ENCODE data around the gene CFAP20.
"Not testable (repeated sequence)": the region's sequence is repeated elsewhere in the genome, so short reads cannot be mapped to it uniquely, and the experiment has no call there.

Gene CFAP20

DNA sequence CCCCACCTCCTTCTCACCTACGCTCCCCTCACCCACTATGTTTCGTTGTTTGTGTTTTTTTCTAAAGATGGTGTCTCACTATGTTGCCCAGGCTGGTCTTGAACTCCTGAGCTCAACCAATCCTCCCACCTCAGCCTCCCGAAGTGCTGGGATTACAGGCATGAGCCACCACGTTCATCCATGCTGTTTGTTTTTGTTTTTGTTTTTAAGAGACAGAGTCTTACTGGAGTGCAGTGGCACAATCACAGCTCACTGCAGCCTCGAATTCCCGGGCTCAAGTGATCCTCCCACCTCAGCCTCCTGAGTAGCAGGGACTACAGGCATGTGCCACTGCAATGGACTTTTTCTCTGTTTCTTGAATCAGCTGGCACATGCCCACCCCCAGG lies 33.6 kb downstream of the CFAP20 start:
- DNase-seq: not testable (repeated sequence)

DNA sequence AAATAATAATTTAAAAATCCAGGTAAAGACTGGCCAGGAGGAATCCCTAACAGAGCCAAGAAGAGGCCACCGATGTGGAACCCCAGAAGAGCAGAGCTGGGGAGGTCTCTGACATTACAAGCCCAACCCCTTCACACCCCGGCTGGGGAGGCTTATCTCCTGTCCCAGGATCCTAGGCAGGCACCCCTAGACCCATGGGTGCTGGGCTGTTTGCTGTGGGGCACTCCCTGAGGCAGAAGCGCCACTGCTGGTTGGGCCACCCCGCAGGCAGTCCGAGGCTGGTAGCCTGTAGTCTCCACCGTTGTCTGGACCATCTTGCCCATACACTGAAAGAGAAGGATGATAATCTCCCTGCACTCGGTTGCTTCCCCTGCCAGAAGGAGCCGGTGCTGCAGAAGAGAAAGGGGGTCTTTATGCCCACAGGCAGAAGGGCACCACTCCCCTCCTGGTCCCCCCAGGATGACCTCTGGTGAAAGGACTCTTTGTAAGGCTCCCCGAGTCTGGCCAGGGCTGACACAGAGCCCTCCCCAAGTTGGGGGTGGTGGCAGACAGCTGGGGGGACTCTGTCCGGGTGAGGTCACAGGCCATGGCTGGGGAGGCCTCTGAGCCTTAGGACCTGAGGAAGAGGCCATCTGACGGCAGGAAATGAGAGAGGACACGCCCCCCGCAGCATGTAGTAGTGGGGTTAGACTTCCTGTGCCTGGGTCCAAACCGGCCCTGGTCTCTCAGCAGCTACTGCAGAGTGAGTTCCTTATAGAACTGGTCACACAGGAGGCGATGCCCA lies 34.2 kb downstream of the CFAP20 start:
- DNase-seq: no peak

DNA sequence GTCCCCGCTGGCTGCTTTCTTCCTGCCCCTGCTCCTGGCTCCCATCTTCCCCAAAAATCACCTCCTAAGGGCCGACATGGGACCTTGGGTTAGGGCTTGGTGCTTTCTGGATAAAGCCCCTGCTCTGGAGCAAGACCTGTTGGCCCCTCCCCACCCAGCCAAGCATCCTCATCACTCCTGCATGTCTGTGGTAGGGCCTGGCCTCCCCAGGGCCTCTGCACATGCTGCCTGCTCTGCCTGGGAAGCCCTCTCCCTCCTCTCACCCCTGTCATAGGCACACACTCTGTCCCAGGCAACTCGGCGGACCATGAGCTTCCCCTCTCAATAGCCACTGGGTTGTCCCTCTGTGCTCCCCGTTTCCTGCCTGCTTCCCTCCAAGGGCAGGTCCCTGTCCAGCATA lies 35.2 kb downstream of the CFAP20 start:
- DNase-seq: no peak

DNA sequence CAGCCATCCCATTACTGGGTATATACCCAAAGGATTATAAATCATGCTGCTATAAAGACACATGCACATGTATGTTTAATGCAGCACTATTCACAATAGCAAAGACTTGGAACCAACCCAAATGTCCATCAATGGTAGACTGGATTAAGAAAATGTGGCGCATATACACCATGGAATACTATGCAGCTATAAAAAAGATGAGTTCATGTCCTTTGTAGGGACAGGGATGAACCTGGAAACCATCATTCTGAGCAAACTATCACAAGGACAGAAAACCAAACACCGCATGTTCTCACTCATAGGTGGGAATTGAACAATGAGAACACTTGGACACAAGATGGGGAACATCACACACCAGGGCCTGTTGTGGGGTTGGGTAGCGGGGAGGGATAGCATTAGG lies 38.8 kb downstream of the CFAP20 start:
- DNase-seq: not testable (repeated sequence)

DNA sequence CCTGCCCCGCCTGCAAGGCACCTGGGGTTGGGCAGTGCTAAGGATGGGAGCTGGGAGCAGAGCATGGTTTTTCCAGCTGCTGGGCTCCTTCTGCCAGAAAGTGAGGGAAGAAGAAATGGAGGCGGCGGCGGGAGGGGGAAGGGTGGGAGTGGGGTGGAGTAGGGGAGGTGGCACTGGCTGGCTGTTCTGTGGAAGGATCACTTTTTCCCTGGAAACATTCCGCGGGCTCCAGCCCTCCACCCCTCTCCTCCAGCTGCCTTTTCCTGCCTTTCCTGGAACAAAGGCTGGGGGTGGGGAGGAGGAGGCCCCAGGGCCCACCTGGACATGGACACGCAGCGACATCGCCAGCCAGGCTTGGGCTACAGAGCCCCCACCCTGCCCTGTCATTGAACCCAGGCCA lies 41.1 kb downstream of the CFAP20 start:
- no peak for DNase-seq

DNA sequence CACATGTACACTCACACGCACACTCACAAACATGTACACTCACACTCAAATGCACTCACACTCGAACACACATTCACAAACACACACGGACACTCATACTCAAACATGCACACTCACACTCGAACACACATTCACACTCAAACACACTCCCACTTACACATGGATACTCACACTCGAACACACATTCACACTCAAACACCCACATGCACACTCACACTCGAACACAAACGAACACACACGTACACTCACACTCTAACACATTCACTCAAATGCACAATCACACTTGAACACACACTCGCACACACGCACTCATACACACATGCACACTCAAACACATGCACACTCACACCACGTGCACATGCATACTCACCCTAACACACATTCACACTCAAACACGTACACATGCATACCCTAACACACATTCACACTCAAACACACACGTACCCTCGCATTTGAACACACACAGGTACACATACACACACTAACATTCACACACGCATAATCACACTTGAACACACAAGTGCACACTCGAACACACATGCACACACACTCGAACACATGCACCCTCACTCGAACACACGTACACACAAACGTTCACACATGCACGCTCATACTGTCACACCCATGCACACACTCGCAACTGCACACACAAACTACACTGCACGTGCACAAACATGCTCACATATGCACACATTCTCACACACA lies 41.8 kb downstream of the CFAP20 start:
- DNase-seq: no peak

DNA sequence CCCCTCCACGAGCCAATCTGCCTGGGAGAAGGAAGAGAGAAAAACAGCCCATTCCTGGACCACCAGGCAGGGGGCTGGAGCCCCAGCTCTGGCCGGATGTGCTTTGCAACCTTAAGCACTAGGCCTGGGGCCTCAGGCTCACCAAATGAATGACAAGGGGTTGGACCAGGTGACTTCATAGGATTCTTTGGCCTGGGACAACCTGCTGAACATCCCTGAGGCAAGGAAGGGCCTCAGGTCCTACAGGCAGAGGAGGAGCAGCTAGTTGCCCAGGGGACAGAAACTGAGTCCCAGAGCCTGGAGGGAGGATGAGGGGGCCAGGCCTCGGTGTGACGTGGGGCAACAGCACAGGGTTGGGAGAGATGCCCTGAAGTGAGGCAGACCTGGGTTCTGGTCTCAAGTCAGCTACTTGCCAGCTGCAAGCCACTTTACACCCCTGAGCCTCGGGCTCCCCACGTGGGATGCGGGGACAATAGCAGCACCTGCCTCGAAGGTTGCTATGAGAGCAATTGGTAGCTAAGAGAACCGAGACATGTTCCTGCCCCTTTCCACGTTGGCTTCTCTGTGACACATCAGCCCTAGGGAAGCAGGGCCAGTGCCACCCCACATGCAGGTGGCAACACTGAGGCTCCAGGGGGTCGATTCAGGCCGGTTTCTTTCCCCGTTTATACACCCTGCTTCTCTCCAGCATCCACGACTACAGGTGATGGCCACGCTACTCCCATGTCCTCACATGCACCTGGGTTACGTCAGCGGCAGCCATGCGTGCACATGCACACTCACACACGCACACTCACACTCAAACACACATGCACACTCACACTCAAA lies 42.6 kb downstream of the CFAP20 start:
- DNase-seq: peak; percentile 75

DNA sequence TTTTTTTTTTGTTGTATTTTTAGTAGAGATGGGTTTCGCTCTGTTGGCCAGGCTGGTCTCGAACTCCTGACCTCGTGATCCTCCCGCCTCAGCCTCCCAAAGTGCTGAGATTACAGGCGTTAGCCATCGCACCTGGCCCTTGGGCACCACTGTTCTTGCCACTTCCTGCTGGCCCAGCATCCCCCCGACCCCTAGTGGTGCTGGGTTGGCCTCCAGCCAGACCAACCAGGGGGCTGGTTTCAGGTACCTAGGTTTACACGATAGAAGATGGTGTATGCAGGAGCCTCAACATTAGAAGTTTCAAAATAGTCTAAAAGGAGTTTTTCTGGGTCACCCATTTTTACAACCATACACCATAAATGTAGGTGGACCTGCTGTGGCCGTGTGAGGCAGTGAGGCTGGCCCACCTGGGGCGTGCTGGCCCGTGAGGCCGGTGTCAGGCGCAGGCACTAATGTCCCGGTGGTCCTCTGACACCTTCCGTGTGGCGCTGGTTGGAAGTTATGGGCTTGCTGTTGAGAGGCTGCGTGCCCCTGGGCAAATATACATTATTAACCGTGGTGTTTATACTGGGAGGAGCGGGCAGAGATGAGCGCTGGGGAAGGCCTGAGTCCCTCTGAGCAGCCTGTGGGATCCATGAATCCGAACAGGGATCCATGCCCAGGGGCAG lies 43.5 kb downstream of the CFAP20 start:
- no peak for DNase-seq

DNA sequence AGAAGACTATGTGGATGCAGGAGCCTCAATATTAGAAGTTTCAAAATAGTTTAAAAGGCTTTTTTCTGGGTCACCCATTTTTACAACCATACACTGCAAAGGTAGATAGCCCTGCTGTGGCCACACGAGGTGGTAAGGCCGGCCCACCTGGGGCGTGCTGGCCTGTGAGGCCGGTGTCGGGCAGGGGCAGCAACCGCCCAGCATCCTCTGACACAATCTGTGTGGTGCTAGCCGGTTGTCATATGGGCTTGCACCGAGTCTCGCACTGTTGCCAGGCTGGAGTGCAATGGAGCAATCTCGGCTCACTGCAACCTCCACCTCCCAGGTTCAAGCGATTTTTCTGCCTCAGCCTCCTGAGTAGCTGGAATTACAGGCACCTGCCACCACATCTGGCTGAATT lies 44.0 kb downstream of the CFAP20 start:
- no peak for DNase-seq

DNA sequence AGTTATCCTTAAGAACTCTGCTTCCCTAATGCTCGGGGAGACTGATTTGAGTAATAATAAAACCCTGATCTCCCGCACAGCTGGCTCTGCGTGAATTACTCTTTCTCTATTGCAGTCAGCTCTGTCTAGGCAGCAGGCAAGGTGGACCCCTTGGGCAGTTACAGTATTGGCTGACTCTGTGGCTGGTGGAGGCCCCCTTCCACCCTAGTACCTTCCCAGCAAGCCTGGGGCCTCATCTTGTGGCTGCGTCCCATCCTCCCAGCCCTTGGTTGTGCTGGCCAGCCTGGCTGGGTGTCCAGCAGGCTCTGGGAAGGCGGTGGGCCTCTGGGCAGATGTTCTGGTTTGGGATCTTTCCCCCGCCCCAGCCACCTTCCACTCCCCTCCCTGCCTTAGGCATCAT lies 44.5 kb downstream of the CFAP20 start:
- DNase-seq: no peak

DNA sequence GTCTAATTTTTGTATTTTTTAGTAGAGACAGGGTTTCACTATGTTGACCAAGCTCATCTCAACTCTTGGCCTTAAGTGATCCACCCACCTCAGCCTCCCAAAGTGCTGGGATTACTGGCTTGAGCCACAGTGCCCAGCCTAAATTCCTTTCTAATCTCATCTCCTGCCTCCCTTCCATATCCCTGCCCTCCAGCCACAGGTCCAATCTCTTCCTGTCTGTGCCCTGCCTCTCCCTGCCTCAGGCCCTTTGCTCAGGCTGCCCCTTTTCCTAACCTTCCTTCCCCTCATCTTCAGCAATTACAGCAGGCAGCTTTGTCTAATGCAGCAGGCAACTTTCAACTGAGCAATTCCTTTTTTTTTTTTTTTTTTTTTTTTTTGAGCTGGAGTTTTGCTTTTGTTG lies 46.8 kb downstream of the CFAP20 start:
- no peak for DNase-seq

DNA sequence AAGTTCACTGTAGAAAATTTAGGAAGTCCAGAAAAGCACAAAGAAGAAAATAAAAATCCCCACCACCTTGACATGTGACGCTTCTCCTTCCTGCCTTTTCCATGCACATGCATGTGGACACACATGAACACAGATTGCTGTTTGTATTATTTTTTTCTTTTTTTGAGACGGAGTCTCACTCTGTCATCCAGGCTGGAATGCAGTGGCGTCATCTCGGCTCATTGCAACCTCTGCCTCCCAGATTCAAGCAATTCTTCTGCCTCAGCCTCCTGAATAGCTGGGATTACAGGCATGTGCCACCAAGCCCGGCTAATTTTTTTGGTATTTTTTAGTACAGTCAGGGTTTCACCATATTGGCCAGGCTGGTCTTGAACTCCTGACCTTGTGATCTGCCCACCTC lies 48.5 kb downstream of the CFAP20 start:
- DNase-seq: not testable (repeated sequence)

DNA sequence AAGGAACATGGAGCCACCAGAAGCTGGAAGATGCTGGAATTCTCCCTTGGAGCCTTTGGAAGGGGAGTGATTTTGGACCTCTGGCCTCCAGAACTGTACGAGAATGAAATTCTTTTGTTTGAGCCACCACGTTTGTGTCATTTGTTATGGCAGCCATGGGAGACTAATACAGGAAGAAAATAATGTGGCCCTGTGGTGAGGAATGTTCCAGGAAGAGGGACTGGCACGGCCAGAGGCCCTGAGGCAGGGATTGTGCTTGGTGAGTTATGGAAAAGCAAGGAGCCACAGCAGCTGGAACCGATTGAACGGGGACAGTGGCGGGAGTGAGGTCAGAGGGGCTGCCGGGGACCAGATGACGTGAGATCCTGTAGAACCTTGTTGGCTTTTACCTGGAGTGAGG lies 51.4 kb downstream of the CFAP20 start:
- no peak for DNase-seq

DNA sequence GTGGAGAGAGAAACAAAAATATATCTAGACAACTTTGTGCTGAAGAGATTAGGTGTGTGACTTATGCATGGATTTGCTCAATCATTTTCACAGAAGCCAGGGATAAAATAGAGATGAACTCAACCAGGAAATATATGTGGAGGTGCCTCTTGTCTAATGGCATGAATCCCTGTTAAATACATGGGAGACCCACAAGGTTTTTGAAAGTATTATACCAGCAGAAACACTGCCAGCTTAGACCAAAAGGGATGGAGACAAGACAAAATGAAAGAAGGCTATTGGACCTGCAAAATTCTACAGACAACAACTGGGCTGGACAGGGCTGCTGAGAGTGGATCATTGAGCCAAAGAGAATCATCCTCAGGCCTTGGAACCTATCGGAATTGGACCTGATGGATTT lies 52.7 kb downstream of the CFAP20 start:
- DNase-seq: no peak

DNA sequence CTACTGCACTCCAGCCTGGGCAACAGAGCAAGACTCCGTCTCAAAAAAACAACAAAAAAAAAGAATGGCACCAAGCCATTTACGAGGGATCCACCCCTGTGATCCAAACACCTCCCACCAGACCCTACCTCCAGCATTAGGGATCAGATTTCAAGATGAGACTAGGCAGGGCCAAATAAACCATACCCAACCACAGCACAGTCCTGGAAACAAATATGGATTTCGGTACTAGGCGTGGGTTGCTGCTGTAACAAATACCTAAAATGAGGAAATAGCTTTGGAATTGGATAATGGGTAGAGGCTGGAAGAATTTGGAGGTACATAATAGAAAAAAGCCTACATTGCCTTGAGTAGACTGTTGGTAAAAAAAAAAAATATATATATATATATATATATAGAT lies 54.5 kb downstream of the CFAP20 start:
- no peak for DNase-seq

DNA sequence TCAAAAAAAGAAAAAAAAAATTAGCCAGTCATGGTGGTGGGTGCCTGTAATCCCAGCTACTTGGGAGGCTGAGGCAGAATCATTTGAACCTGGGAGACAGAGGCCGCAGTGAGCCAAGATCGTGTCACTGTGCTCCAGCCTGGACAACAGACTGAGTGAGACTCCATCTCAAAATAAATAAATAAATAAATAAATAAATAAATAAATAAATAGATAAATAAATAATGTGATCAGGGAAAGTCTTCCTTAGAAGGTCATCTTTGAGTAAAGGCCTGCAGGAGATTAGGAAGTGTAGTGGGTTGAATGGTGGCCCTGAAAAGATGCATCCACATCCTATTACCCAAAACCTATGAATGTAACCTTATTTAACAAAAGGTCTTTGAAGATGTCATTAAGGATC lies 56.1 kb downstream of the CFAP20 start:
- DNase-seq: not testable (repeated sequence)

DNA sequence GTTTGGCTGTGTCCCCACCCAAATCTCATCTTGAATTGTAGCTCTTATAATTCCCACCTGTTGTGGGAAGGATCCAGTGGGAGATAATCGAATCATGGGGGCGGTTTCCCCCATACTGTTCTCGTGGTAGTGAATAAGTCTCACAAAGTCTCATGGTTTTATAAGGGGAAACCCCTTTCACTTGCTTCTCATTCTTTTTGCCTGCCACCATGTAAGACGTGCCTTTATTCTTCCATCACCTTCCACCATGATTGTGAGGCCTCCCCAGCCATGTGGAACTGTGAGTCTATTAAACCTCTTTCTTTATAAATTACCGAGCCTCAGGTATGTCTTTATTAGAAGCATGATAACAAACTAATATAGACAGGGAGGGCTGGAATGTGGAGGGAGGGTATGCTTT lies 57.0 kb downstream of the CFAP20 start:
- not testable (repeated sequence) for DNase-seq

DNA sequence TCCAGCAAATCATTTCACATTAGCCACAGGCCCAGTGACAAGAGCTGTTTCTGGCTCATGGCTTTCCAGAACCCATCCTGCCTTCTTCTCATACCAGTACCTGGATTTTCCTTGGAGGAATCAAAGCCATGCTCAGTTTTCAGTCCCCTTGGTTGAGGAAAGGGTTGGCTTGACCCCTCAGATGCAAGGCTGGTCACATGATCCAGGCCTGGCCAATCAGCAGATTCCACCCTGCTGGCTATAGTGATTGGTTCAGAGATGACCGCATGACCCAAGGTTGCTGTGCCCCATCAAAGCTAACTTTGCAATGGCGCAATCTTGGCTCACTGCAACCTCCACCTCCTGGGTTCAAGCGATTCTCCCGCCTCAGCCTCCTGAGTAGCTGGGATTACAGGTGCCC lies 58.6 kb downstream of the CFAP20 start:
- DNase-seq: no peak

Data from COR-L47 (cell line).